ENCODE data around the gene PLXNA4.

The PLXNA4 gene

GRCh38 chr7:132429181-132429580 lies 147.1 kb downstream of the PLXNA4 start:
- no peak for DNase-seq (ENCODE audit: extremely low spot score)
- CTCF ChIA-PET: interaction anchor here (0.6 kb wide), 1 partner anchor 35 kb away, joined by 3 read pairs; no protein-coding TSS in a partner anchor
- TF ChIP-seq SUZ12 (IDR thresholded peaks at IDR 0.05): no peak
- no peak for TF ChIP-seq ZNF384 (IDR thresholded peaks at IDR 0.05)
- no peak for TF ChIP-seq ARNT (IDR thresholded peaks at IDR 0.05)
- TF ChIP-seq TARDBP (IDR thresholded peaks at IDR 0.05): no peak
- no peak for TF ChIP-seq L3MBTL2 (conservative IDR thresholded peaks at IDR 0.05)
- no peak for TF ChIP-seq BHLHE40 (IDR thresholded peaks at IDR 0.05; ENCODE audit: borderline replicate concordance)
- TF ChIP-seq CTBP1 (IDR thresholded peaks at IDR 0.05; ENCODE audit: borderline replicate concordance): no peak
- TF ChIP-seq FOXM1 (IDR thresholded peaks at IDR 0.05; ENCODE audit: borderline replicate concordance): no peak
- no peak for TF ChIP-seq FOXA1 (IDR thresholded peaks at IDR 0.05)
- no peak for TF ChIP-seq SP1 (IDR thresholded peaks at IDR 0.05)
- TF ChIP-seq PKNOX1 (IDR thresholded peaks at IDR 0.05): no peak
- no peak for TF ChIP-seq NFRKB (IDR thresholded peaks at IDR 0.05)
- POLR2A ChIA-PET: no interaction called here

GRCh38 chr7:132428247-132428919 lies 147.9 kb downstream of the PLXNA4 start:
- no peak for TF ChIP-seq FOXK2 (IDR thresholded peaks at IDR 0.05)
- TF ChIP-seq CTBP1 (IDR thresholded peaks at IDR 0.05; ENCODE audit: borderline replicate concordance): no peak
- no peak for TF ChIP-seq L3MBTL2 (conservative IDR thresholded peaks at IDR 0.05)
- TF ChIP-seq FOXA1 (IDR thresholded peaks at IDR 0.05): no peak
- no peak for TF ChIP-seq BHLHE40 (IDR thresholded peaks at IDR 0.05; ENCODE audit: borderline replicate concordance)
- no peak for TF ChIP-seq HDGF (IDR thresholded peaks at IDR 0.05; ENCODE audit: borderline replicate concordance)
- TF ChIP-seq ARNT (IDR thresholded peaks at IDR 0.05): no peak
- TF ChIP-seq ZNF384 (IDR thresholded peaks at IDR 0.05): no peak
- no peak for TF ChIP-seq FOXM1 (IDR thresholded peaks at IDR 0.05; ENCODE audit: borderline replicate concordance)
- TF ChIP-seq PKNOX1 (IDR thresholded peaks at IDR 0.05): no peak
- no peak for TF ChIP-seq NFRKB (IDR thresholded peaks at IDR 0.05)
- DNase-seq (ENCODE audit: extremely low spot score): no peak
- ChIA-PET POLR2A (no interaction called here), CTCF (interaction anchor here (0.6 to 1.1 kb wide), 2 partner anchors 12 to 34 kb away, joined by 3 read pairs; no protein-coding TSS in a partner anchor)

DNA sequence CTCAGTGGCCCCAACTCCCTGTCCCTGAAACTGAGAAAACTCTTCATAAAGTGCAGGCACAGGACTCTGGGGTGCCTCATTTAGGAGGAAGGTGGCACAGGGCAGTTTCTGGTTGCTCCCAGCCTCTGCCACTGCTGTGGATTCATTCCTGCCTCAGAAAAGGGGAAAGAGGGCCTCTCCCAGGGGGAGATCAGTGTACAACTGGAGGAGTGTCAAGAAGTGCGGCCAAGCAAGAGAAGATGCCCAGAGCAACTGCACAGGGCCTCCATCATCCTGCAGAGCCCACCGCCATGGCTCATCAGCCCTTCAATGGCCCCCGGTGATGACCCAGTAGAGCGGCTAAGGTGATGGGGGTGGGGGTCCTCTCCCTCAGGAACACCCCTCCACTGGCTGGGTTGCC lies 150.3 kb downstream of the PLXNA4 start:
- ChIA-PET CTCF (no interaction called here), POLR2A (no interaction called here)
- DNase-seq (ENCODE audit: extremely low spot score): no peak
- no peak for TF ChIP-seq L3MBTL2 (conservative IDR thresholded peaks at IDR 0.05)
- TF ChIP-seq CTBP1 (IDR thresholded peaks at IDR 0.05; ENCODE audit: borderline replicate concordance): no peak
- no peak for TF ChIP-seq NFRKB (IDR thresholded peaks at IDR 0.05)
- no peak for TF ChIP-seq BHLHE40 (IDR thresholded peaks at IDR 0.05; ENCODE audit: borderline replicate concordance)
- TF ChIP-seq FOXA1 (IDR thresholded peaks at IDR 0.05): no peak
- TF ChIP-seq LEF1 (IDR thresholded peaks at IDR 0.05; ENCODE audit: borderline replicate concordance): no peak
- TF ChIP-seq FOXK2 (IDR thresholded peaks at IDR 0.05): no peak
- TF ChIP-seq PKNOX1 (IDR thresholded peaks at IDR 0.05): no peak
- no peak for TF ChIP-seq SP1 (IDR thresholded peaks at IDR 0.05)

- no peak for DNase-seq (ENCODE audit: extremely low spot score)
- ChIA-PET CTCF (interaction anchor here (1.0 kb wide), 1 partner anchor 31 kb away, joined by 5 read pairs; no protein-coding TSS in a partner anchor), POLR2A (no interaction called here)
- TF ChIP-seq ZNF384 (IDR thresholded peaks at IDR 0.05) (no peak), FOXA1 (IDR thresholded peaks at IDR 0.05) (no peak)
These were observed 151.2 kb downstream of the PLXNA4 start for GRCh38 chr7:132424821-132425724.

DNA sequence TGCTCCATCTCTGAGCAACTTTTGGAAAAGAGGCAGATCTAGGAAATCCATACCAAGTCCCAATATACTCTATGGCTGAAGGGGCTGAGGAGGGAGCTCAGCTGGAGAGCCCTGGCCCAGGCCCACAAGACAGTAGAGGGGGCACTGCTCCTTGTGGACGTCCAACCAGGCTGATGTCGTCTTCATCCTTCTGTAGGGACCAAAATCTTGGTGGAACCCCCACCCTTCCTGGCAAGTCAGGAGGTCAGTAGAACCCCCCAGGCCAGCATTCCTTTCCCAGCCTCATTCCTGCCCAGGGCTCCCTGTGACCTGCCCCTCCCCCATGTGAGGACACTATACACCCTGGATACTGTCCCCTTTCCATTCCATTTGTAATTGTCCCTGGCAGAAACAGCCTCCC lies 152.0 kb downstream of the PLXNA4 start:
- ChIA-PET CTCF (no interaction called here), POLR2A (no interaction called here)
- no peak for DNase-seq (ENCODE audit: extremely low spot score)
- TF ChIP-seq FOXA1 (IDR thresholded peaks at IDR 0.05) (no peak), BHLHE40 (IDR thresholded peaks at IDR 0.05; ENCODE audit: borderline replicate concordance) (no peak), L3MBTL2 (conservative IDR thresholded peaks at IDR 0.05) (no peak), LEF1 (IDR thresholded peaks at IDR 0.05; ENCODE audit: borderline replicate concordance) (no peak), HDGF (IDR thresholded peaks at IDR 0.05; ENCODE audit: borderline replicate concordance) (no peak), NFRKB (IDR thresholded peaks at IDR 0.05) (no peak), ZNF384 (IDR thresholded peaks at IDR 0.05) (no peak), SUZ12 (IDR thresholded peaks at IDR 0.05) (no peak), SP1 (IDR thresholded peaks at IDR 0.05) (no peak), PKNOX1 (IDR thresholded peaks at IDR 0.05) (no peak), ARNT (IDR thresholded peaks at IDR 0.05) (no peak), ELF4 (IDR thresholded peaks at IDR 0.05) (no peak), CTBP1 (IDR thresholded peaks at IDR 0.05; ENCODE audit: borderline replicate concordance) (no peak), TARDBP (IDR thresholded peaks at IDR 0.05) (no peak), FOXM1 (IDR thresholded peaks at IDR 0.05; ENCODE audit: borderline replicate concordance) (no peak)
